ENCODE data around the gene CAMKMT.

DNA sequence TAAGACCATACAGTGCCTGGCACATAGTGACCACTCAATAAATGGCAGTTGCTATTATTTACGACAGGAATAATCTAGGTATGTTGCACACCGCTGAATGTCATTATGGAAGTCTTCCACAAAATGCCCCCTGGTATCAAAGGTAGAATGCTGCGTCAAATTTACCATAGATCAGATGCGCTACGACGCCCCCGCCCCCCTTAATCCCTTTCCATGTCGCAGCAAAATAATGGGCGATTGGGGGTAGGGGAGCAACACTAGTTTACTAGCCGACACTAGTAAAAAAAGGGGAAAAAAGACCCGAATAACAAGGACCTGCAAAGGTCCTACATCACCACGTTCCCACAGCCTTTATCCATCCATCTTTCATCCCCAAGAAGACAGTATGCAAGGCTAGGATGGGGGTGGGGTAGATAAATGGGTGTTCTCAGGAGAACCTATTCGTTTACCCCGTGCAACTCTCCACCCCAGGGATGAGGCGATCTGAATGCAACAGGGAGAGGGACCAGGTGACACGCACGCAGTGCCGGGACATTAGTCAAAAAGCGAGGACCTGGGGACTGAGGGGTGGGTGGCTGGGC, 908 bp upstream of the CAMKMT start:
- no peak for TF ChIP-seq NFRKB (IDR thresholded peaks at IDR 0.05; ENCODE audit: low read depth)
- TF ChIP-seq MXI1 (IDR thresholded peaks at IDR 0.05; ENCODE audit: low read depth, low read length): no peak
- TF ChIP-seq CTCF (IDR thresholded peaks at IDR 0.05 in 2 of 3, conservative IDR thresholded peaks at IDR 0.05 in 1 of 3; ENCODE audit: insufficient read depth in 2 of 3, low read depth in 1 of 3, low read length in 3 of 3): no peak
- TF ChIP-seq HDAC8 (tag; IDR thresholded peaks at IDR 0.05): no peak
- no peak for TF ChIP-seq ZNF140 (CRISPR knock-in tag; IDR thresholded peaks at IDR 0.05)
- no peak for TF ChIP-seq CCAR2 (IDR thresholded peaks at IDR 0.05; ENCODE audit: low read depth, low read length)
